ENCODE data around the gene SMAD1. TPM values are rescaled to one million over a fixed set of nuclear protein-coding genes. Genes with fewer than 3 reads are reported as not detected.

SMAD1 gene
- 19.7 TPM for polyA plus RNA-seq (2012; ENCODE audit: insufficient read depth, insufficient read length)

DNA sequence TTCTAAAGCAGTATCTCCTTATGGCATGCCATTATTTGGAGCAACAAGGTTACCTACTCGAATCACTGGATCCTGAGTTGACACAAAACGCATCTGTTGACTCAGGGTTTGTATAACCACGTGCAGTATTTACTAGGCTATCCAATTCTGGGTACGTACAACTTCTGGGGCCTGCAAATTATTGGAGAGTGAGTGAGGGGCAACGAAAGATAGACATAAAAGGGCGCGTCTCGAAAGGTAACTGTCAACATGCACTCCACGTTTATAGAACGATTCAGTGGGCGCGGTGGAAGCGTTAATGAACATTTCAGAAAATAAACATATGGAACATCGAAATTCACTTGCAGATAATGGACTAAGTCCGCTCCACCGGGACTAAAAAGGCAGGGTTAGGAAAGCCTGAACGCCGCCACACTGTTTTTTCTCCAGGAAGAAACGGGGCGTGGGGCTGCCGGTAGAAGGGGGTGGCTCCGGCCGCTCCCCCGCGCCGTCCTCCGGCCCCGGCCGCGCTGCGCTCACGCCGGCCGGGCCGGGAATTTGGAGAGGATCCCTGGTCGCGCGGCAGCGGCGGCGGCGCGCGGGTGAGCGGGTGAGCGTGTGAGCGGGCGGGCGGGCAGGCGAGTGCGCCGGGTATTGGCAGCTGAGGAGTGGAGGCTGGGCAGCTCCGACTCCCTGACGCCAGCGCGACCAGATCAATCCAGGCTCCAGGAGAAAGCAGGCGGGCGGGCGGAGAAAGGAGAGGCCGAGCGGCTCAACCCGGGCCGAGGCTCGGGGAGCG, at the start of gene SMAD1:
Gene SMAD1 (plus strand): TSS at position 690 of the 778 bp plus-strand sequence. CDS start 32,761 bp downstream, outside the sequence.
- DNase-seq (ENCODE audit: low read depth, low spot score): no peak

DNA sequence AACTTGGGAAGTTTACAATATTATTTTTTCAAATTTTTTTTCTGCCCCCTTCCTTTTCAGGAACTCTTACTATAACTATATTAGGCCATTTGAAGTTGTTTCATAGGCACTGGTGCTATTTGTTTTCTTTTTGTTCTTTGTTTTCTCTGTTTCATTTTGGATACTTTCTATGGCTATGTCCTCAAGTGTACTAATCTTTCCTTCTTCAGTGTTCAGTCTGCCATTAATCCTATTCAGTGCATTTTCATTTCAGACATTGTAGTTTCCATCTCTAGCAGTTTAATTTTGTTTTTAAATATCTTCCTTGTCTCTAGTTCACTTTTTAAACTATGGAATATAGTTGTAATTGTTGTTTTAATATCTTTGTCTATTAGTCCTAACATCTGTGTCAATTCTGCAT, 48.0 kb upstream of the SMAD1 start:
- no peak overlapping the region for H3K4me3 ChIP-seq (ENCODE audit: low read length)
- DNase-seq (ENCODE audit: low read depth, low spot score): no peak

More for the DNA sequence above, at the start of gene SMAD1:
- peak within 1 kb of the TSS; percentile 60 for H3K4me3 ChIP-seq (ENCODE audit: low read length)

DNA sequence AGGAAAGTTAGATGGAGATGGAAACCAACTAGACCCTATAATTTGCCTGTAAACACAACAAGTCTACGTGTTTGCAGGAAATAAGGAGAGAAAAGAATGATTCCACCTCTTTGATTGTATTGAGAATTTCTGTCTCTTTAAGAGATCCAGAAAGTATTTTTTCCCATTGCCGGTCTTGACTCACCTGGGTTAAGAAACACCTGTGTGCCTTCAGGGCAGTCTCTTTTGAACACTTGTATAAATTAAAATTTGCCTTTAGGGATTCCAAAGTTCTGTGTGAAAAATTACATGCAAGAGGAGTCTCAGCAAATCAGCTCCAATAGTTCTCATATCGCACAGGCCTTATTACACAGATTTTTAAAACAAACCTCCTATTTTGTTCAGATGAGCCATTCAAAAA, 46.0 kb upstream of the SMAD1 start:
- no peak overlapping the region for H3K4me3 ChIP-seq (ENCODE audit: low read length)
- no peak for DNase-seq (ENCODE audit: low read depth, low spot score)

DNA sequence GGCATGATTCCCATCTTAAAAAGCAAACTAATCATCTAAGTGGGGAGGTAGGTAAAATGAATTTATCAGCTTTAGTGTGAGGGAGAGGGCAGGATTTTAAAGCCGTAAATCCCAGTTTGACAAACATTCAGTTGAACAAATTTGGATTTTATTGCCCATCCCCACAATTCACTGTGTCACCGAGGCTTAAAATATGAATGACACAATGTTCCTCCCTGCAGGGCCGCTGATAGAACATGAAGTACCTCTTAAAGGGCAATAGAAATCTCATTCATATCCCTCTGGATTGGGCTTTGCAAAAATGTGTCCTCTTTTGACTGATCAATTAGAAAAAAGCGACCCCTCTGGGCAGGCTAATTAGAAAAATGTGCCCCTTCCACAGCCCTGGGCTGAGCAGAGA, 45.5 kb upstream of the SMAD1 start:
- DNase-seq (ENCODE audit: low read depth, low spot score): no peak
- H3K4me3 ChIP-seq (ENCODE audit: low read length): no peak overlapping the region

DNA sequence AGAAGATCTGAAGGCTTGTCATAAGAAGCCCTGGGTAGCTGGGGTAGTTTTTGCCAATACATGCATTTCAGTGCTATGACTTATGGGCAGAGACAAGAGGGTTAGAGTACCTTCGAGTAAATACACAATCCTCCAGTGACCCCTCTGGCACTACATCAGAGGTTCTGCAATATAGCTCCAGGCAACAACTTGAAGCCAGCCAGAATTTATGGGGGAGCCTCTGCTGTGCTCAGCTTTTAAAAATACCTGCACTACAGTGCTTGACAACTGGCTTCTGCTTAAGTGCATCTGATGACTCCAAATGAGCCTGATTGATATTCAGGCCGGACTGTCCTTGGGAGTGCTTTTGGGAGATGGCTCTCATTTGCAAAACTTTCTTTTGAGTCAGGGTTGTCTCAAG, 44.9 kb upstream of the SMAD1 start:
- DNase-seq (ENCODE audit: low read depth, low spot score): no peak
- H3K4me3 ChIP-seq (ENCODE audit: low read length): no peak overlapping the region

DNA sequence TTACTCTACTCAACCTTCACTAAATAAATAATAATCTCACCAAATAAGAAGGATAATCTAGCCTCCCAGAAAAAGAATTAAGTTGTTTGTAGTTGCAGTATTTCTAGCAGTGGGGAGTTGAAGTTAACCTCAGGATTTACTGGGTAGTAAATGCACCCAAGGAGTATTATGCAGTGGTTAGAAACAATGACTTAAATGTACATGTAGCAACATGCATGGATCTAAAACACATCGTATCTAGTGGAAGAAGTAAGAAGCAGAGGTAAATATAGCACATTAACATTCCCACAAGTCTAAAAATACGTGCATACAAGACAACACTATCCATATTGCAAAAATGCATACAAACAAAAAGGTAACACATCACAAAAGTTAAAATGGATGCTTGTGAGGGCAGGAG, 44.2 kb upstream of the SMAD1 start:
- H3K4me3 ChIP-seq (ENCODE audit: low read length): no peak overlapping the region
- DNase-seq (ENCODE audit: low read depth, low spot score): no peak

DNA sequence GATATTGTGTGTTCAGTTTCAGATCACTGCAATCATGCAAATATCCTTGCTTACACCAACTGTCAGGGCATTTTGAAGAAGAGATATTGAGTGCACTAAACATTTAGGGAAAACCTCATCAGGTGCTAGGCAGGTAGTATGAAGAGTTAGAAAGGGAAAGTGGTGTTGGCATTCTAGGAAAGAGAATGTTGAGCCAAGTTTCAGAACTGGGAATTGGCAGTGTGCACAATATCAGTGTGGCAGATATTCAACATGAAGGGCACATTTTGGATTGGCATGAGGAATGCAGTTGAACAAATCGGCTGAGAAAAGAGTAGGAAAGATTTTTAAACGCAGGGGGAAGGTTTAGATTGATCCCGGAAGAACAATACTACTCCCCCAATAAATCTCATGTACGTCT, 43.4 kb upstream of the SMAD1 start:
- DNase-seq (ENCODE audit: low read depth, low spot score): no peak
- H3K4me3 ChIP-seq (ENCODE audit: low read length): no peak overlapping the region

DNA sequence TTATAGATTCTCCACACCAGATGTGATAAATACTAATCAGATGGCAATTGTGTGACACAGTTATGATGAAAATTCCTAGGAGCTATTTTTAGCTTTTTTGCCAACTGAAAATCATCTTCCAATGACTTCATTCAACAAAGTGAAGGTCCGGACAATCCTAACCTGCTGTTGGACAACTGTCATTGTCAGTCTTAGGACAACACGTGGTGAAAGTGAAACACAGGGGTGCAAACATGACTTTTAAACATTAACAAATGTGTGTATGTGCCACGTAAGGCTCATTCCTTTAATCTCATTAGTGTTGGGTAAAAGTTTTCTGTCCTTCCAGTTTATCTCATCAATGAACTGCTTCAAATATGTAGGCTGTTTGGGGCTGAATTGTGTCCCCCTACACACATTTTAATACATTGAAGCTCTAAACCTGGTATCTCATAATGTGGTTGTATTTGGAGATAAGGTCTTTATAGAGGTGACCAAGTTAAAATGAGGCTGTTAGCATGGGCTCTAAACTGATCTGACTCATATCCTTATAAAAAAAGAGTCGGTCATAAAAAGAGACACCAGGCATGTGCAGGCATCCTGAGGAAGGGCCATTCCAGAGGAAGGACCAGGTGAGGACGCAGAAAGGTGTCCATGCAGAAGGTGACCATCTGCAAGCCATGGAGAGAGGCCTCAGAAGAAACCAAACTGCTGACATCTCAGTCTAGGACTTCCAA, 41.2 kb upstream of the SMAD1 start:
- H3K4me3 ChIP-seq (ENCODE audit: low read length): no peak overlapping the region
- no peak for DNase-seq (ENCODE audit: low read depth, low spot score)

DNA sequence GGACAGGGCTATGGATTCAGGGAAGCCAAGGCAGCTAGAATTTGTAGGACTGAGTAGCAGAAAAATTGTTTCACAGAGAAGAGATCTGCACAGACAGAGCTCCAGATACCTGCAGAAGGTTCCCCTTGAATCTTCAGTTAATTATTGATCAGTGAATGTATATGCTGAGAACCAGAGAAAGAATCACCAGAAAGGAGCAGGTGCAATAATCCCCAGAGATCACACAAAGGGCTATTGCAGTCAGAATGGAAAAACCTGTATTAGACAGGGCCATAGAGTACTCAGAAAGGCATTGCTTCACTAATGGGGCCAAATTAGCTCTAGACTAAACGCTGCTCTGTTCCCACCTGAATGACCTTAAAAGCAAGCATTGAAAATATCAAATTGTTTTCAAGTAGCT, 35.5 kb upstream of the SMAD1 start:
- no peak overlapping the region for H3K4me3 ChIP-seq (ENCODE audit: low read length)
- no peak for DNase-seq (ENCODE audit: low read depth, low spot score)

DNA sequence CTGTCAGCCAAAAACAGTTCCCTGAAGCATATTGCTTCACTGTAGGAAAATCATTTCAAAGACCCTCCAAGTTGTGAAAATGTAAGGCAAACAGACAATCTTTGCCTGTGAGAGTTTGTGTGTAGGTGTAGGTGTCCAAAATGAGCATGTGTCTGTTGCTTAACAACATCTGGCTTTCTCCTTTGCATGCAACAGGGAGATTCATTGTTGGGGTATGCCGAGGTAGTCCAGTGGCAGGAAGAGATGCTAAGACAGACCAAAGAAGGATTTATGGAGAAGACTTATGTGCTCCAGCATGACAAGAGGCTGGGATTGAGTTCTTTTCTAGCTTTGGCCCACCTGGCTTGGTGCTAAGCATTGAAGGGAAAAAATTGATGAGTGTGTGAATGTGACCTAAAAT, 29.8 kb upstream of the SMAD1 start:
- no peak for DNase-seq (ENCODE audit: low read depth, low spot score)
- no peak overlapping the region for H3K4me3 ChIP-seq (ENCODE audit: low read length)

DNA sequence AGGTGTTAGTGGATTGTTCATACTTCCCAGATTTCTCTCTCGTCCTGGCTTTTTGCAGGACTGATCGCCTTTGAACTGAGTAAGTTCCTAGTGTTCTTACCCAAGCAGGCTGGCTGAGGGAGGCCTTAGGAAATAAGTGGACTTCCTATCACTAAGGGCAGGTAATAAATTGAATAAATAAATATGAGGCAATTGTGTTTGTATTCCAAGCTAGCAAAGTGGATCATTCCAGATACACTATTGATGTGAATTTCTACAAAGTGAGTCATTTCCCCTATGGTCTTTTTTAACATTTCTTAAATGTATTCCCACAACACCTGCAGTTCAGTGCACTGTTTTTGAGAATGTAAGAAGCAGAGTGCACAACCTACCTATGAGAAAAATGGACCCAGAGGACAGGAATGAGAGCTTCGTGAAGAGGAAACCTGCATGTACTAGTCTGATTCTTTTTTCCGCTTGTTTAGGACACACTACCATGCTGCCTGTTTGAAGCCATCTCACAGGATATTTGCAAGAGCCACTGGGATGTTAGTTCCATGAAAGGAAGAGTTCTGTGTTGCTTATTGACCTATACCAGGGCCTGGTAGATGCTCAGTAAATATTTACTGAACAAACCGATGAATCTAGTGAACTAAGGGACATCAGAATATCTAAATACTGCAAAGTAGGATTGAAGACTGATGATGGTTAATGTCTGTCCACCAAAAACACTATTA, 29.0 kb upstream of the SMAD1 start:
- no peak for DNase-seq (ENCODE audit: low read depth, low spot score)
- no peak overlapping the region for H3K4me3 ChIP-seq (ENCODE audit: low read length)

DNA sequence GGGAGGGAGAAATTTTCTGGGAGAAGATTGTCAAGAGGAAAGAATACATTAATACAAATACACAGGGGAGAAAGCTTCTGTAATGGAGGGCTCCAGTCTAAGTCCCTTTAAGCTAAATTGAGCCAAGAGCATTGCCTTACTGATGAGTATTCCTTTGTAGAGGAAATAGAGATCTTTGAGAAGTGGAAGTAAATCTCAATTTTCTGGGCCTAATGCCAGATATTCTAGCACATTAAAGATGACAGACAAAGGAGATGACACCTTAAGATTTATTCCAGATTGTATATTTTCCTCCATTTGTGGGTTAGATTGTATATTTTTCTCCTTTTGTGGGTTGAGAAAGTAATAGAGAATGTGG, 28.5 kb upstream of the SMAD1 start:
- no peak overlapping the region for H3K4me3 ChIP-seq (ENCODE audit: low read length)
- DNase-seq (ENCODE audit: low read depth, low spot score): no peak

DNA sequence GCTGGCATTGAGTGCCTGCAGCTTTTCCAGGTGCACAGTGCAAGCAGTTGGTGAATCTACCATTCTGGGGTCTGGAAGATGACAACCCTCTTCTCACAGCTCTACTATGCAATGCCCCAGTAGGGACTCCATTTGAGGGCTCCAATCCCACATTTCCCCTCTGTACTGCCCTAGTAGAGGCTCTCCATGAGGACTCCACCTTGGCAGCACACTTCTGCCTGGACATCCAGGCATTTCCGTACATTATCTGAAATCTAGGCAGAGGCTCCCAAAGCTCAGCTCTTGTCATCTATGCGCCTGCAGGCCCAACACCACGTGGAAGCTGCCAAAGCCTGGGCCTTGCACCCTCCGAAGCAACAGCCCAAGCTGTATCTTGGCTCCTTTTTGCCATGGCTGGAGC, 8.4 kb upstream of the SMAD1 start:
- H3K4me3 ChIP-seq (ENCODE audit: low read length): no peak overlapping the region
- DNase-seq (ENCODE audit: low read depth, low spot score): no peak

DNA sequence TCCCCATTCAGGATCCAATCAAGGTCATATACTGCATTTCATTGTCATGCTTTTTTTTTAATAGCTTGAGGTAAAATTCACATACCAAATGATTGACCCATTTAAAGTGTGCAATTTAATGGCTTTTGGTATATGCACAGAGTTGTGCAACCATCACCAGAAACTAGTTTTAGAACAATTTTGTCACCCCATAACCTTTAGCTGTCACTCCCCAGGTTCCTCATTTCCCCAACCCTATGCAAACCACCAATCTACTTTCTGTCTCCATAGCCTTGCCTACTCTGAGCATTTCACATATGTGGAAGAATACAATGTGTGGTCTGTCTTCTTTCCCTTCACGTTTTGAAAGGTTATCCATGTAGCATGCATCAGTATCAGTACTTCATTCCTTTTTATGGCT, 1.4 kb upstream of the SMAD1 start:
- DNase-seq (ENCODE audit: low read depth, low spot score): no peak
- H3K4me3 ChIP-seq (ENCODE audit: low read length): no peak overlapping the region

DNA sequence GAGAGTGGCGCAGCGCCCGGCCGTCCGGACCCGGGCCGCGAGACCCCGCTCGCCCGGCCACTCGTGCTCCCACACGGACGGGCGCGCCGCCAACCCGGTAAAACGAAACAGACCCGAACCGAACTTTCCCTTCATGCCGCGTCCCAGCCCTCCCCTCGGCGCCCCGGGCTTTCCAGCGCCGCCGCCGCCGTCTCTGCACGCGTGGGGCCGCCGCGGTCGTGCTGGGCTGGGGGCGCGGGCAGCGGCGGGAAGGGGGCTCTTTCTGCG, 222 bp downstream of the SMAD1 start:
- peak overlapping the region; percentile 60 for H3K4me3 ChIP-seq (ENCODE audit: low read length)
- DNase-seq (ENCODE audit: low read depth, low spot score): no peak

DNA sequence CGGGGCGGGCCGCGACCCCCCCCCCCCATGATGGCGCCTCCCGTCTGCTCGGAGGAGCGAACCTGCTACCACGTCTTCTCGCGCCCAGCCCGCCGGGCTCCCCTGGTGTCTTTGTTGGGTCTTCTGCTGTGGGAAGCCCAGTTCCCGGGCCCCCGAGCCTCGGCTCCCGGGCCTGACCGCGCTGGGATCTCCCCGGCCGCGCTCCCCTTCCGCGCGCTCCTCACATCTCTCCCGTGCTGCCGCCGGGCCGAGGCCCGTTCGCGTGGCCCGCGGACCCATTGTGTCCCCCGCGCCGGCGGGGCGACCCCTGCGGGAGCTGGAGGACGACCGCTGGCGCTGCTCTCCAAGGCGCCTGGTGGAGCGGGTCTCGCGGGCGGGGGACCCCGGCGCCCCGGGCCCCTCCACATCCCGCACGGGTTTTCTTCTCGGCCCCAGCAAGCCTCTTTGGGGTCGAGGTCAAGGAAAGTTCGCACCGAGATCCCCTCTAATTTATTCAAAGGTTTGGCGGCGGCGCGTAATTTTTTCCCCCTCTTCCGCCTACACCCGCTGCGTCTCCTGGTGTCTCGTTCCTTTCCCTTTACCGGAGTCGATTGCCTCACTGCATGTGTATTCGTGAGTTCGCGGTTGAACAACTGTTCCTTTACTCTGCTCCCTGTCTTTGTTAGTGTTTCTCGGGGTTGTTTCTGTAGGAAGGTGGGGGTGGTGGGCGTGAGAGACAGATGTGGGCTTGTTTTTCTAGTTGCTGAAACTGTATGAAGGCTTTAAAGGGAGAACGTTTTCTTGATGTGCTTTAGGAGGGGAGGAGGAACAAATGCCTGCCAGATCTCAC, 770 bp downstream of the SMAD1 start:
- H3K4me3 ChIP-seq (ENCODE audit: low read length): peak overlapping the region; percentile 60
- peak; percentile 49 for DNase-seq (ENCODE audit: low read depth, low spot score)

DNA sequence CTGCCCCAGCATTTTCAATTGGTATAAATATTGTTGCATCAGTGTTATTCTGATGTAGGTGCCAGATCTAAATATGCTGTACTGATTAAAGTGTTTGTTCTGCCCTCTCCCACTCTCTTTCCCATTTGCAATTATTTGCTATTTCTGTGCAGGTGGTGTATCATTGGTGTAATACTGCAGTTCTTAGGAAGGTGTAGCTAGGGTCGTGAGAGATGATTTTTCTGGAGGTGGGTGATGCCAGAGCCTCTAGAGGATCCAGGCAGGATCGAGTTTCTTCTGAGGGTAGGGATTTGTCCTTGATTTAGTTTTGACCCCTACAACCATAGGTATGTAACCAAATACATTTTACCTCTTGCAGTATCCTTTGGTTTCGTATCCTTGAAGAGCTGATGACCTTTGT, 1.9 kb downstream of the SMAD1 start:
- no peak for DNase-seq (ENCODE audit: low read depth, low spot score)
- H3K4me3 ChIP-seq (ENCODE audit: low read length): no peak overlapping the region

DNA sequence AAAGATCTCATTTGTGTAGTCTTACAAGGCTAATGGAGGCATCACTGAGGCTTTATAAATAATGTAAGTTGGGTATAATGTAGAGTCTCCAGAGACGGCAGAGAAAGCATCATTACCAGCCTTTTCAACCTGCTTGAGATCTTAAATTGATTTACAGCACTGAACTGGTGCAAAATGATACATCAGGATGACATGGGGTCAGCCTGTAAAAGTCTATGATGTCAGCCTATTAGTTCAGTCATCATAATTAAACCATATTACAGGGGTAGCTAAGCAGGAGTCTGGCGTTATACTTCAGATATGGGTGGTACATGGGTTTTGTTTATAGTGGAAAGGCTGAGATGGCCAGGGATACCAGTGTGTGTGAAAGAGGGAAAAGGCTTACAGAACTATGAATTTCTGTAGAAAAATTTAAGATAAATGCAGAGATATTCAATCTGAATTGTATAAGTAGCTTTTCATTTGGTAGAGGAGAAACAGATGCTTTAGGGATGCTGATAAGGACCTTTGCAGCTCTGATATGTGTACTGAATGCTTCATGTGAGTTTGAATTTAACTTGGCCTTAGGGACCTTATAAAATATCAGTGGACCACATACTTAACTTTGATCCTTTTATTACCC, 2.7 kb downstream of the SMAD1 start:
- H3K4me3 ChIP-seq (ENCODE audit: low read length): no peak overlapping the region
- no peak for DNase-seq (ENCODE audit: low read depth, low spot score)

DNA sequence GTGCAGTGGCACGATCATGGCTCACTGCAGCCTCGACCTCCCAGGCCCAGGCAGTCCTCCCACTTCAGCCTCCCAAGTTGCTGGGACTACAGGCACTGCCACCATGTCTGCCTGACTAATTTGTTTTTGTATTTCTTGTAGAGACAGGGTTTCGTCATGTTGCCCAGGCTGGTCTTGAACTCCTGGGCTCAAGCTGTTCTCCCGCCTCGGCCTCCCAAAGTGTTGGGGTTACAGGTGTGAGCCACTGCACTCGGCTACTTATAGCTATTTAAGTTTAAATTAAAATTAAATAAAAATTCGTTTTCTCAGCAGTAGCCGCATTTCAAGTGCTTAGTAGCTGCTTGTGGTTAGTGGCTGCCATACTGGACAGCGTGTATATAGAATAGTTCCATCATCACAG, 3.5 kb downstream of the SMAD1 start:
- DNase-seq (ENCODE audit: low read depth, low spot score): no peak
- no peak overlapping the region for H3K4me3 ChIP-seq (ENCODE audit: low read length)
